ENCODE measurements around the gene TXNL1. TPM values are rescaled to one million over a fixed set of nuclear protein-coding genes. Genes with fewer than 3 reads are reported as not detected.

Gene TXNL1
- total and polyA plus RNA-seq, 2 of the 8 experiments (the other 6 are each of a cell fraction or from before 2014, with no cell fraction given), result 35.1 to 85.8 TPM

GRCh38 chr18:56574861-56575260, 63.5 kb downstream of the TXNL1 start:
- Histone ChIP-seq H2BK15ac (ENCODE audit: low read length) (no peak overlapping the region), H4K20me1 (replicated peaks in 1 of 2; ENCODE audit: control insufficient read depth in 1 of 2, insufficient read depth in 2 of 2, low read length in 2 of 2) (no peaks in the 10 kb centered on the region), H3K36me3 (ENCODE audit: control insufficient read depth in 2 of 4, insufficient read depth in 4 of 4, low read length in 3 of 4) (no peaks in the 10 kb centered on the region), H3K23me2 (ENCODE audit: low read depth, low read length) (no peaks in the 10 kb centered on the region), H4K91ac (replicated peaks; ENCODE audit: insufficient read length, low read length) (no peak overlapping the region), H3K14ac (ENCODE audit: insufficient read length) (no peak overlapping the region), H3K27me3 (replicated peaks in 1 of 4; ENCODE audit: control insufficient read depth in 3 of 4, extremely low read depth in 1 of 4, insufficient read depth in 3 of 4, low read length in 3 of 4) (no peaks in the 10 kb centered on the region), H2AFZ (ENCODE audit: low read length) (no peak overlapping the region), H2BK120ac (replicated peaks; ENCODE audit: low read depth, low read length) (no peak overlapping the region), H2BK5ac (ENCODE audit: low read depth, low read length) (no peak overlapping the region), H3K18ac (ENCODE audit: extremely low read depth, low read length) (no peak overlapping the region), H4K5ac (ENCODE audit: insufficient read length, low read depth, low read length) (no peak overlapping the region), H4K8ac (ENCODE audit: extremely low read depth, insufficient read depth, low read length) (no peak overlapping the region), H2BK12ac (ENCODE audit: low read depth, low read length) (no peak overlapping the region; the same call in 1 of the 2 replicates), H3K79me2 (ENCODE audit: control insufficient read depth in 1 of 2, insufficient read depth in 2 of 2, low read length in 2 of 2) (no peaks in the 10 kb centered on the region), H3K23ac (ENCODE audit: insufficient read length) (no peak overlapping the region), H2BK20ac (ENCODE audit: low read length) (0 out of 2 replicates have a peak overlapping the region, but pooled peaks have one; percentile 88), H3K9me3 (ENCODE audit: insufficient read depth in 2 of 2, low read depth in 1 of 2, low read length in 1 of 2) (no peaks in the 10 kb centered on the region), H3K27ac (ENCODE audit: low read depth, low read length) (no peak overlapping the region), H3K9ac (replicated peaks in 1 of 4; ENCODE audit: extremely low read depth in 1 of 4, low read depth in 3 of 4, low read length in 3 of 4) (no peak overlapping the region), H3K4me2 (ENCODE audit: insufficient read depth in 1 of 2, low read depth in 2 of 2, low read length in 2 of 2) (no peak overlapping the region), H3K79me1 (ENCODE audit: low read depth, low read length) (no peaks in the 10 kb centered on the region), H3K4me1 (replicated peaks in 1 of 4; ENCODE audit: control insufficient read depth in 3 of 4, insufficient read depth in 4 of 4, low read length in 3 of 4) (peaks cover 0 to 2% (median 0%) of the 10 kb centered on the region in 4 experiments; a peak in 2 of 7 replicates), H3K4me3 (ENCODE audit: extremely low read depth in 1 of 4, insufficient read depth in 2 of 4, low read depth in 3 of 4, low read length in 4 of 4) (no peak overlapping the region), H2AK5ac (ENCODE audit: low read depth, low read length) (no peak overlapping the region), H3K4ac (replicated peaks; ENCODE audit: insufficient read length, low read depth, low read length) (no peak overlapping the region), H3K56ac (replicated peaks; ENCODE audit: insufficient read length, low read depth, low read length) (no peak overlapping the region)
- FAIRE-seq (no peak), DNase-seq (ENCODE audit: low read depth in 1 of 2, low spot score in 2 of 2) (no peak)
- TF ChIP-seq ZNF274 (IDR thresholded peaks at IDR 0.05; ENCODE audit: borderline replicate concordance, extremely low read depth, low read length) (no peak), HDAC2 (IDR thresholded peaks at IDR 0.05; ENCODE audit: borderline replicate concordance in 1 of 2, low read depth in 2 of 2, low read length in 2 of 2) (no peak), SIRT6 (IDR thresholded peaks at IDR 0.05; ENCODE audit: low read length) (no peak), CHD2 (IDR thresholded peaks at IDR 0.05; ENCODE audit: low read length) (no peak), TBP (IDR thresholded peaks at IDR 0.05; ENCODE audit: low read depth, low read length) (no peak), RXRA (IDR thresholded peaks at IDR 0.05; ENCODE audit: insufficient read depth, low read depth, low read length) (no peak), SIX5 (IDR thresholded peaks at IDR 0.05; ENCODE audit: low read depth, low read length) (no peak), CTBP2 (IDR thresholded peaks at IDR 0.05; ENCODE audit: borderline replicate concordance, insufficient read depth, insufficient read length, low read length) (no peak), SP1 (IDR thresholded peaks at IDR 0.05; ENCODE audit: low read depth, low read length) (no peak), RNF2 (IDR thresholded peaks at IDR 0.05; ENCODE audit: borderline replicate concordance, low read depth, low read length, missing control alignments, poor library complexity, severe bottlenecking) (no peak), NRF1 (IDR thresholded peaks at IDR 0.05; ENCODE audit: low read depth, low read length) (no peak)
- 98% methylated on average over 3 of the region's 3 CpGs; no CpG with 5 or more reads in 1 of the 2 experiments for WGBS, 2 experiments (ENCODE audit: extremely low coverage in 1 of 2, insufficient coverage in 1 of 2, insufficient read length in 1 of 2, insufficient replicate concordance in 2 of 2, low coverage in 1 of 2, low lambda C conversion rate in 2 of 2, missing lambda C conversion rate in 1 of 2)
- POLR2A ChIA-PET (ENCODE audit: partially characterized antibody), result no interaction called here
- CTCF ChIA-PET (ENCODE audit: partially characterized antibody), result interaction anchor here (1.4 to 3.4 kb wide), 4 partner anchors 10 to 730 kb away, joined by 3 to 18 read pairs (median 10); no protein-coding TSS in a partner anchor

Data from H1 (cell line).